GM18498 (cell line): ENCODE results near the gene PRKAG2.

Experiments
- ATAC-seq: cut with Tn5 transposase; IDR thresholded peaks from one replicate; pipeline ENCODE4 v1.9.1; 2021; ENCODE audit warnings: mild to moderate bottlenecking, moderate library complexity; ENCODE audit not compliant: unreplicated experiment

The PRKAG2 gene

GRCh38 chr7:151866761-151867655 is 9.9 kb downstream of the PRKAG2 start:
- no peak for ATAC-seq

GRCh38 chr7:151866028-151866427 is 10.9 kb downstream of the PRKAG2 start:
- no peak for ATAC-seq

GRCh38 chr7:151865070-151865670 is 11.7 kb downstream of the PRKAG2 start:
- ATAC-seq, result no peak

DNA sequence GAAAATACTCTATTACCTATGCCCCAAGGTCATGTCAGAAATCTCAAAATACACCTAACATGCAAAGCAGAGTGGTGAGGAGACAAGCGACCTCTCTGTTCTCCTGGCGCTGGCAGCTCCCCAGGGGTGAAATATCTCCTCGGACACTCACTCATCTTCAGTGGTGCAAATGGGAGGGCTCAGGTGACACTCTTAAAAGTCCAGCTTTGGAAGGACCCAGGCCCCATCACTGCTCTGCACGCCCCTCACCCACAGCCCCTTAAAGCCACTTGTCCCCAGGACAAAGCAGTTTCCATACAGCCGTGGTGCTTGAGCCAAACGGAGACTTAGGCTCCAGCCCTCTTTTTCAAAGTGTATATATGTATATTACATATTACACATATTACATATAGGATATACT is 12.4 kb downstream of the PRKAG2 start:
- no peak for ATAC-seq

GRCh38 chr7:151864081-151864480 is 12.8 kb downstream of the PRKAG2 start:
- no peak for ATAC-seq

DNA sequence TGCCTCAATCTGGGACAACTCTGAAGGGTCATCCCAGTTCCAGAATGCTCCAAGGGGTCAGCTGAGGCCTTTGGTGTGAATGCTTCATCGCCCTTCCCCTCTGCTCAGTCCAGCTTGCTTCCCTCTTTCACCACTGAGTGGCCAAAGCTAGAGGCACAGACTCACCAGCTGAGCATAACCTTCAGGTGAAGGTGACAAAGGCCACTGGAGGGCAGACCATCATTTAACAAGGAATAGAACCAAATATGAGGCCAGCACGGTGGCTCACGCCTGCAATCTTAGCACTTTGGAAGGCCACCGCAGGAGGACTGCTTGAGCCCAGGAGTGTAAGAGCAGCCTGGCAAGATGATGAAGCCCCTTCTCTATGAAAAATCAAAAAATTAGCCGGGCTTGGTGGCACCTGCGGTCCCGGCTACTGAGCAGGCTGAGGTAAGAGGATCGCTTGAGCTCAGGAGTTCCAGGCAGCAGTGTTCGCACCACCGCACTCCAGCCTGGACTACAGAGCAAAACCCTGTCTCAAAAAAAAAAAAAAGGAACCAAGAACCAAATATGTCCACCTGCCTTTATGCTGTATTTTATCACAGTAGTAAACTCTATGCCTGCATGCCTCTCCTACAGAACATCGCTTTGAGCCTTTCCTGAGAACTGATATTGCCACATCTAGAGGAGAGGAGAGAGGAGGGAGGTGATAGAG is 13.4 kb downstream of the PRKAG2 start:
- ATAC-seq, result no peak

GRCh38 chr7:151862606-151863381 is 14.1 kb downstream of the PRKAG2 start:
- ATAC-seq, result no peak

GRCh38 chr7:151861881-151862280 is 15.0 kb downstream of the PRKAG2 start:
- no peak for ATAC-seq

DNA sequence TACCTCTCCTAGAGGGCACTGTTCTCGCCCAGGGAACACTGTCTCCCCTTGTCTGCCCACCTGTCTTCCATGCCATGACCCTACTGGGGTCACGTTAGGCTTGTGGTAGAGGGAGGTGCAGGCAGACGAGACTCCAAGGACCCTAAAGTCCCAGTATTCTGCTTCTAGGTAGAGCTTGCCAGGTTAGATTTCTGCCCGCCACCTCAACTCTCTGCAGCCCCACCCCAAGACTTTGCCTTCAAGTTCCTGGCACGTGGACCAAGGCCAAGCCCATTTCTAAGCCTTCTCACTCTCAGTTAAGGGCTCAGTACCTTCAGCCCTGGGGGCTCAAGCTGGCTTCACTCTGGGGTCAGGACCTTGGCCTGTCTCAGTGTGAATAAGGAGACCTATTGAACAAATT is 16.1 kb downstream of the PRKAG2 start:
- ATAC-seq, result no peak

DNA sequence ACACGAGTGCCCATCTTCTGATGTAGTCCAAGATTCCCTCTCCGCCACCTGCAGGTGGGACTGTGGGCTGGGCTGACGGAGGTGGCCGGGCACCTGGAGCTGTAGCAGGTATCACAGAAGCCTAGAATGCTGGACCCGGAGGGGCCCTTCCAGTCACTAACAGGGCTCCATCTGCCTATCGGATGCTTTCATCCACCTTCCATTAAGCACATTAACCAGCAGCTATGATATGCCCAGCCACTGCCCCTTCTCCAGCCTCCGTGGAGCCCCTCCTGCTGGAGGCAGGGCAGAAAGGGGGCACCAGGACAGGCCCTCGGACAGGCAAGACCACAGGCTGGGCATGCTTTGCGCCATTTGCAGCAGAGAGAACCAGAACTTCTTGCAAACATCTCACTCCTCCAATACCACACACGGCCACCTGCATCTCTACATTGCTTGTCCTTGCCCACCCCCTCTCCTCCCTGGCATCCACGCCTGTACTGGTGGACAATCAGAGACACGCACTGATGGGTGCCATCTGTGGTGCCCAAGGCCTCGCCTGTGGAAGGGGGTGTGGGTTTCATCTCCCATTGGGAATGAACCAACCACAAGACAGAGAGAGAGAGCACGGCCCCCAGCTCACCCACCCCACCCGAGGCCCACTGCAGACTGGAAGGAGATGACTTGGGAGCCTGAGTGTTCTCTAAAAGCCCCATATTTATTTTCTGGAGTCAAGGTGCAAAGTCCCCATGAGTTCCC is 16.8 kb downstream of the PRKAG2 start:
- no peak for ATAC-seq

DNA sequence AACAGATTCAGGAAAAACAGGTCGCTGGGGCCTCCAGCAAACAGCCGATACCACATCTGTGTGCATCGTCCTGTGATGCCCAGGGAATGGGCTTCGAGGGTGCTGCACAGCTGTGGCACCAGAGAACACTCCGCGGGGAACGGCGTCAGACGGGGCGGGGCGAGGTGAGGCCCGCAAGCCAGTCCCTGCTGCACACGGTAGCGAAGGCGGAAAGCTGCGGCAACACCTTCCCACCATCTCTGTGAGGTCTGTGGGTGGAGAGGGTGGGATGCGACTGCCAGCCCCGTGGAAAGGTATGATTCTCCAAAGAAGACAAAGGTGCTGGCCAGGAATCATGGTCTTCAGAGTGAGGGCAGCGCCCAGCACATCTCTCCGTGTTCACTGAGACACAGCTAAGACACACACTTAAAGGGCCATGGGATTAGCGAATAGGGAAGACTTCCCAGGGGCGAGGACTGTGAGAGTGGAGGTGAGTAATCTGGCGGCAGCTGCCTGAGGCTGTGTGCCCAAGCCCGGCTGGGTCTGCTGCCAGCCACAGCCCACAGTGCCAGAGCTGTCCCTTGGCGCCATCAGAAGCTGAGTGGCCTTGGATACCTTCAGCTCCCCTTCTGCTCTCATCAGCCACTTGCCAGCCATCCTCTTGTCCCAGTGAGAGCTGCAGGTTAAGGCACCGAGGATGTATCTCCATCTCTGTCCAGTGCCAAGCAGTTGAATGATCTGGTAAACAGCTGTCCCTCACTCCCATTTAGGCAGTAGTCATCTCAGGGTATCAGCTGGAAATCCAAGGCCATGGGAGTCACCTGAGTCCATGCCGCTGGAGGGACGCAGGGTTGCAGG is 17.6 kb downstream of the PRKAG2 start:
- ATAC-seq, result no peak

GRCh38 chr7:151858456-151858855 is 18.5 kb downstream of the PRKAG2 start:
- no peak for ATAC-seq

GRCh38 chr7:151857866-151858450 is 19.0 kb downstream of the PRKAG2 start:
- no peak for ATAC-seq

DNA sequence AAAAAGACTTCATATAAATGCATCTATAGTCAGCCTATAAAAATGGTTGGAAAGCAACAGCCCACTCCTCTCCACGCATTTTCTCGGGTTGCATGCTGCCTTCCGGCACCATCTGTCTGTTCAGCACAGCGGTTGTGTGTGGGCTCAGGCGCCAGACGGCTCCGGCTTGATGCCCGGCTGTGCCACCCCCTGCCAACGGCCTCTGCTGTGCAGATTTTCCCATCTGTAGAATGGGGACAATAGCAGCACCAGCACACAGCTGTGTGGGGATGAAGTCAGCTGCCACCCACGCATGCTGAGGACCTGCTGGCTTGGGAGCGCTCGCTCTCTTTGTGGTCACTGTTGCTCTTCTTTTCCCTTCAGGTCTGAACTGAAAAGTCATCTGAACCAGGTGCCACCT is 19.5 kb downstream of the PRKAG2 start:
- no peak for ATAC-seq

GRCh38 chr7:151856516-151856915 is 20.4 kb downstream of the PRKAG2 start:
- no peak for ATAC-seq

- no peak for ATAC-seq
Observed at GRCh38 chr7:151856098-151856497, 20.8 kb downstream of the PRKAG2 start.

DNA sequence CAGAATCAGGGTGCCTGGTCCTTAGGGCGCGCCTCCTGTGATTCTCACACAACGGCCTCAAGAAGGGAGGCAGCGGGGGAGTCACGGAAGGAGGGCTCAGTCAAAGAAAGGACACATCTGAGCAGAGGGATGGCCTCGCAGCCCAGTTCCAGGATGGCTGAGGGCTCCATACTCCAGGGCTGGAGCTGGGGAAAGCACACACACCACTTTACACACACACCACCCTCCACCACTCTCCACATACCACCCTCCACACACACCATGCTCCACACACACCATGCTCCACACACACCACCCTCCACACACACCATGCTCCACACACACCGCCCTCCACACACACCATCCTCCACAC is 22.2 kb downstream of the PRKAG2 start:
- ATAC-seq, result no peak

DNA sequence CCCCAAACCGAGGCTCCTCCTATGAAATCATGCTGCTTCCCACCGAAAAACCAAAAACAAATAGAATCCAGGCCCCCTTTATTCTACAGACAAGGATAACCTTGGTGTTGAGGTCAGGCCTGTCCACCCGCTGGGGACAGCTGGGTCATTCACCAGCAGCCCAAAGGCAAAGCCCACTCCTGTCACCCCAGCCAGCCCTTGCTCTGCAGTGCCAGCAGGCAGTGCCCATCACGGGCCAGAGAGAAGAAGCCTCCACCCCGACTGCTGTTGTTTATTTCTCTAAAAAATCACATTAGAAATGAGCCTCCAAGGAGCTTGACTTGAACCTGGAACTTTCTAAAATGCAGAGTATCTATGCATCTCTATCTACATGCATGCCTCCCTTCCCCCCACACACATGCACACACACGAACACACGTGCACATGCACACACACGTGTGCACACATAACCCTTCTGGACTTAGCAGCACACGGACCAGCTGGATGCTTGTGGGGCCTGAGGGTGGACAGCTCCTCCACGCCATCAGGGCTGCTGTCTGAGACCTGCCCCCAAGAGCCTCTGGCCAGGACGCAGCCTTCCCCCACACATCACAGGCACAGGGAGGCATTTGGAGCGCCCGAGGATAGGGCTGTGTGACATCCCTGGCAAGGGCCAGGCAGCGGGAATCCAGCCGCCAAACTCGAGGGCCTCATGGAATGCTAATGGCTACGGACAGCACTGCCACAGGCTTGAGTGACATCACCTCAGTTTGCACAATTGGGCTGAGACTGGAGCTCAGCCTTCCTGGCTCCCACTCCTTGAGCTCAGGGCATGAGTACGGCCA is 22.8 kb downstream of the PRKAG2 start:
- no peak for ATAC-seq
